CD4-positive, alpha-beta T cell treated with Interleukin-6 for 4 hours (primary cell): ENCODE results near the gene AK1.

Experiments used
- DNase-seq: peaks from one replicate; pipeline ENCODE4 v3.0.0-alpha.2; 2020; ENCODE audit warnings: mixed read lengths

AK1 gene

GRCh38 chr9:127877566-127877998, at the start of gene AK1:
Gene AK1 (minus strand): TSS chr9:127877675. CDS start chr9:127874617, 3,058 bp downstream.
- no peak for DNase-seq

GRCh38 chr9:127926906-127927200, 49.4 kb upstream of the AK1 start:
- peak; percentile 38 for DNase-seq

- no peak for DNase-seq
Observed at GRCh38 chr9:127925959-127926905, 48.8 kb upstream of the AK1 start.

DNA sequence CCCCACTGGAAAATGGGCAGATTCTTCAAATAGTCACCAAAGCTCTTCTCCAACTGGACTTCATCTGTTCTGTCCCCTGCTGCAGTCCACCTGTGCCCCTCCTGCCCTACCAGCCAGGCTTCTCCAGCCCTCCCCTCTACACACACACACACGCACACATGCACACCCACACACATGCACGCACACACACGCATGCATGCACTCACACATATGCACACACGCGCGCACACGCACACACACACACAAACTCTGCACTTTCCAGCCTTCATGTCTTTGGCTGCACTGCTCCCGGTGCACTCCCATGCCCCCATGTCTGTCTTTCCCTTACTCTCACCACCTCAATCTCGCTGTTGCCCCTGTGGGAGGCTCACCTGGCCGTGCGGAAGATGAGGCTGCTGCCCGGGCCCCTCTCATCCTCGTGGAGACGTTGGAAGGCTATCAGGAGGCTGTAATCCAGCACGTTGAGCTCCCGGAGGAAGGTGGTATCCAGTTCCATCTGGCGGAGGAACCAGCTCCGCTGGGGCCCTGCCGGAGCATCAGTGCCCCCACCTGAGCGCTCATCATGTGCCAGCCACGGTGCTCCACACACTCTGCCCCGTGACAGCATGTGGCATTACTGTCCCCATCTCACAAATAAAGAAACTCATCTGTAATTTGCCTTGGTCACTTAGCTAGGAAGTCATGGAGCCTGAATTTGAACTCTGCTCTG, 47.4 kb upstream of the AK1 start:
- DNase-seq, result no peak

DNA sequence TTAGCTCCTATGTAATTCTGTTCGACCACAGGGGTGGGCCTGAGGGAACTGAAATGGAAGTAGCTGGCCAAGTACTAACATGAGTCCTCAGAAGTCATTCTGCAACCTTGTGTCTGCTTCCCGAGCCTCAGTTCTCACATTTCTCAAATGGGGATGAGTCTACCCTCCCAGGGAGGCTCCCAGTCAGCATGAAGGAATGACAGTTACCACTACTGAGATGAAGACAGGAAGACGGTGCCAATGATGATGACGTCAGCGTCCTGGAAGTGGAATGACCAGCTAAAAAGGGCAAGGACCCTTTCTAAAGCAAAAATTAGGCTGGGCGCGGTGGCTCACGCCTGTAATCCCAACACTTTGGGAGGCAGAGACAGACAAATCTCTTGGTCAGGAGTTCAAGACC, 46.3 kb upstream of the AK1 start:
- DNase-seq, result no peak

- no peak for DNase-seq
Observed at GRCh38 chr9:127923046-127923445, 45.6 kb upstream of the AK1 start.

GRCh38 chr9:127921557-127922120, 44.2 kb upstream of the AK1 start:
- DNase-seq, result peak; percentile 82

GRCh38 chr9:127920794-127921193, 43.3 kb upstream of the AK1 start:
- DNase-seq, result no peak

DNA sequence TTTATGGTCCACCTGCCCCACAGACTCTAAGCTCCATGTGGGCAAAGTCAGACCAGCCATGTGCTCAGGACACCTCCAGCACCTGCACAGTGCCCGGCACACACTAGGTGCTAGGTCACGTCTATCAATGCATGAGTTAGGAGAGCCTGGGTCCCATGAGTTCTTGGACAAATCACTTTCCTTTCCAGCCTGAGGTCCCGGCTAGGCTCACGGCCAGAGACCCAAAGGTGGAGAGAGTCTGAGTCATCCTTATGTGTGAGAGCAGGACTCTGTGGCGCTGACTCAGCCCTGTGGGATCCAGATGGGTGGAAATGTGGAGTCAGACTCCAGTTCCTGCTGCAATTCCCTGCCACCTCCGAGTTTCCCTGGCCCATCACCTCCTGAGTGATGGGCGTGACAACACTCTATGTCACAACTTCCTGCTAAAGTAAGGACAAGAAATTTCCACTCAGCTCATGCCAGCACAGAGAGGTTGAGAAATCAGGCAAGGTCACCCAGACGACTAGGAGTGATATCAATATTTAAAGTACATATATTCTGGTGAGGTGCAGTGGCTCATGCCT, 41.9 kb upstream of the AK1 start:
- DNase-seq, result no peak

GRCh38 chr9:127918183-127919107, 41.0 kb upstream of the AK1 start:
- no peak for DNase-seq

GRCh38 chr9:127917603-127918002, 40.1 kb upstream of the AK1 start:
- DNase-seq, result no peak

DNA sequence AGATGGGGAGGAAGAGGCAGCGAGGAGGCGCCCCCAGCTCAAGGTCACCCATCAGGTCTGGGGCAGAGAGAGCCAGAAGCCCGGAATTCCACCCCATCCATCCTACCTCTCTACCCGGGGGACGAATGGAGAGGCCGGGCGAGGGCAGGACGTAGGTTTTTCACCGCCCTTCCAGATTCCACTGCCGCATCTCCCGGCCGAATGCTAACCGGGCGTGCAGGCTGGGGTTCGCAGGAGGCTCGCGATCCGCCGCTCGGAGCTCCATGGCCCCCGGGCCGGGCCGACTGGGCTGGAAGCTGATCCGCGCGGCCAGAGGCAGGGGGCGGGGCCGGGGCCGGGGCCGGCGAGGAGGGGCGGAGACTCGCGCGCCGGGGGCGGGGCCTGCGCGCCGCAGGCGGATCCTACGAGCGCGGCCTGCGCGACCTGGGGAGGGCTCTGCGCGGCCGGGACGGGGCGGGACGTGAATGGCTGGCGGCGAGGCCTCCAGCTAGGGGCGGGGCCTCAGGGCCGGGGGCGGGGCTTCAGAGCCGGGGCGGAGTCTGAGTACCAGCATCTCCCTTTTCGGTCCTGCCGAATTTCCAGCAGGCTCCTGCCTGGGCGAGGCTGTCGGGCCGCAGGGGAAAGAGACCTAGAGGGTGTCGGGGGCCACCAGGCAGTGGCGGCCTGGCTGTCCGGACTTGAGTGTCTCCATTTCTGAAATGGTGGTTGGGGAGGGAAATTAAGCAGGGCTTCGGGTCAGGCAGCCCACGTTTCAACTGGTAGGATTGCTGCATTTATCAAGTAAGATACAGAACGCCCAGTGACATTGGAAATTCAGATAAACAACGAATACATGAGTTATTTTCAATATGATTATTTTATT, 39.5 kb upstream of the AK1 start, which contains the start of gene ST6GALNAC4:
ST6GALNAC4 (minus strand) TSS at position 322 of the 862 bp plus-strand sequence. CDS start 622 bp downstream, outside the sequence.
- DNase-seq, result peak; percentile 98

- DNase-seq, result peak; percentile 43
Observed at GRCh38 chr9:127915801-127916719, 38.6 kb upstream of the AK1 start.

DNA sequence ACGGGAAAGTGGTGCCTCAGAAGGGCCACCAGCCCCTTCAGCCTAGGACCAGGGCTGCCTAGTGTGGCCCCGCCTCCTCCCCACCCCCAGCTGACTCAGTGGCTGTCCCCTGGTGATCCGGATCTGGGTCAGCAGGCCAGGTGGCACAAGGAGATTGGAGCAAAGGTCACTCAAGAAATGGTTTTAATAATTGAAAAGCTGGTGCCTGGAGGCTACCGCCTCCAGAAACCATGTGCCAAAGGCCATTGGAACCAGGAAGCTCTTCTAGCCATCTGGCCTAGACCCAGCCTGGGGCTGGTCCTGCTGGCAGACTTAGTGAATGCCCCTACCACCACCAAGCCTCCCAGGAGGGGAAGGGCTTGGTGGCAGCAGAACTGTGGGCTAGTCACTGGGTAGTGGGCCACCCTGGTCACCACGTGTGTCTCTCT, 37.9 kb upstream of the AK1 start:
- no peak for DNase-seq

- no peak for DNase-seq
Observed at GRCh38 chr9:127913682-127914081, 36.2 kb upstream of the AK1 start.

GRCh38 chr9:127912882-127913281, 35.4 kb upstream of the AK1 start:
- DNase-seq, result no peak

DNA sequence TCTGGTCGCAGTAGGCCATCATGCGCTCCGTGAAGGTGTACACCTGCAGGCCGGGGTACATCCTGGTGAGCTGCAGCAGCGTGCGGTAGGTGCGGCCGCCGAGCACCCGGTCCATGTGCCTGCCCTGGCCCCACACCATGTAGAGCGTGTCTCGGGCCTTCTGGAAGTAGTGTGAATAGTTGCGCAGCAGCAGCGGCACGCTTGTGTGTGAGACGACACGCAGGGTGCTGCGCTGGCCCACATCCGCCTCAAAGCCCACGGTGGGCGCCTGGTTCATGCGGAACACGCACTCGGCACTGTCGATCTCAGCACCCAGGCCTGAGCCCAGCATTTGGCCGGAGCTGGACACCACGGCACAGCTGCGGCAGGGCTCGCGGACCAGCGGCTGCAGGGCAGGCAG, 34.8 kb upstream of the AK1 start:
- no peak for DNase-seq

- peak; percentile 43 for DNase-seq
Observed at GRCh38 chr9:127910613-127911205, 33.2 kb upstream of the AK1 start.

GRCh38 chr9:127909839-127910273, 32.4 kb upstream of the AK1 start:
- DNase-seq, result no peak

GRCh38 chr9:127908660-127908926, 31.1 kb upstream of the AK1 start:
- no peak for DNase-seq
